HG03565 (cell line): ENCODE measurements around the gene HIVEP3.

Experiments
- ATAC-seq: cut with Tn5 transposase; IDR thresholded peaks from one replicate; pipeline ENCODE4 v1.9.1; 2021; ENCODE audit warnings: mild to moderate bottlenecking, moderate library complexity; ENCODE audit not compliant: unreplicated experiment

The HIVEP3 gene

GRCh38 chr1:41851589-41851988, 67.1 kb downstream of the HIVEP3 start:
- ATAC-seq: no peak

GRCh38 chr1:41850029-41850428, 68.7 kb downstream of the HIVEP3 start:
- ATAC-seq: no peak

GRCh38 chr1:41849211-41849759, 69.4 kb downstream of the HIVEP3 start:
- ATAC-seq: no peak

- no peak for ATAC-seq
Measured at GRCh38 chr1:41848216-41848952, 70.3 kb downstream of the HIVEP3 start.

- no peak for ATAC-seq
Measured at GRCh38 chr1:41847733-41848132, 71.0 kb downstream of the HIVEP3 start.

- no peak for ATAC-seq
Measured at GRCh38 chr1:41846625-41847405, 71.9 kb downstream of the HIVEP3 start.

GRCh38 chr1:41844781-41845272, 73.9 kb downstream of the HIVEP3 start:
- no peak for ATAC-seq

- no peak for ATAC-seq
Measured at GRCh38 chr1:41844255-41844654, 74.5 kb downstream of the HIVEP3 start.

- no peak for ATAC-seq
Measured at GRCh38 chr1:41842993-41843755, 75.5 kb downstream of the HIVEP3 start.

- ATAC-seq: no peak
Measured at GRCh38 chr1:41842326-41842725, 76.4 kb downstream of the HIVEP3 start.

- no peak for ATAC-seq
Measured at GRCh38 chr1:41840592-41841246, 78.0 kb downstream of the HIVEP3 start.

- no peak for ATAC-seq
Measured at GRCh38 chr1:41838266-41838665, 80.5 kb downstream of the HIVEP3 start.

- ATAC-seq: no peak
Measured at GRCh38 chr1:41837691-41838090, 81.0 kb downstream of the HIVEP3 start.

- no peak for ATAC-seq
Measured at GRCh38 chr1:41835485-41835884, 83.2 kb downstream of the HIVEP3 start.

GRCh38 chr1:41833519-41834000, 85.2 kb downstream of the HIVEP3 start:
- ATAC-seq: no peak

- ATAC-seq: no peak
Measured at GRCh38 chr1:41830726-41831125, 88.0 kb downstream of the HIVEP3 start.

GRCh38 chr1:41827991-41828570, 90.6 kb downstream of the HIVEP3 start:
- no peak for ATAC-seq

GRCh38 chr1:41823471-41823870, 95.3 kb downstream of the HIVEP3 start:
- ATAC-seq: no peak

- no peak for ATAC-seq
Measured at GRCh38 chr1:41822866-41823265, 95.9 kb downstream of the HIVEP3 start.

- ATAC-seq: no peak
Measured at GRCh38 chr1:41819843-41820242, 98.9 kb downstream of the HIVEP3 start.
